Measurements from ENCODE around the gene LONP1. TPM values are rescaled to one million over a fixed set of nuclear protein-coding genes. Genes with fewer than 3 reads are reported as not detected.

The LONP1 gene
- total and polyA plus RNA-seq, 8 donors: 23.3 to 63.9 (median 39.4) TPM

DNA sequence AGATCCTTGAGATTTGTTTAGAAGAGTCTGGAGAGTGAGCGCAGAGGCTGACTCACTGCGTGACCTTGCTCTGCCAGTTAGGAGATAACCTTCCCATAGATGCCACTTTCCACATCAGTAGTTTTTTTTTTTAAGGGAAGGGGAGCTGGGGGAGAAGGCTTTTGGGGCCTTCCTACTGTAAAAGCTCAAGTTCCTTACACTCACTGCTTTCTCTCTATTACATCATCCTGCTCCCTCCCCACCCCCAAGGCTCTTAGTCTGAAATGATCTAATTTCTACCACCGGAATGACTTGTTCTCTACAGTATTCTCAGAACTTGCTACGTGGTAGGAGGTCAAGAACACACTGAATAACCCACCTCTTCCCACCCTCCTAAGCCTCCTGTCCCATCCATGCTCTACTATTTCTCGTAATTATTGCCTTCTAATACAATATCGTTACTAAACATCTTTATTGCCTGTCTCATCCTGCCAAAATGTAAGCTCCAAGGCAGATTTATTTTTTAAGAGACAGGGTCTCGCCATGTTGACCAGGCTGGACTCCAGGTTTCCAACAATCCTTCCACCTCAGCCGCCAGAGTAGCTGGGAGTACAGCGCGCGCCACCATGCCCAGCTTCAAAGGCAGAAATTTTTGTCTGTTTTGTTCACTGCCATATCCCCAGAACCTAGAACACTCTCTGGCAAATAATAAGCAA, 1.2 kb downstream of the LONP1 start:
- intact Hi-C loops (cut with DNase I): no loop called here
- peak overlapping the region in 1 of 4 donors; percentile 95 for H3K27ac ChIP-seq
- DNase-seq: peak in 1 of 6 donors; percentile 58
- peak overlapping the region; percentile 83 to 99 (median 93) for H3K4me3 ChIP-seq
- peaks cover 0 to 14% (median 10%) of the 10 kb centered on the region in 3 donors for H3K4me1 ChIP-seq
- 15 to 16% methylated on average over 11 of the region's 11 CpGs for WGBS, 2 donors
- TF ChIP-seq CTCF (IDR thresholded peaks at IDR 0.05): no peak
- H3K9me3 ChIP-seq: no peaks in the 10 kb centered on the region
- FAIRE-seq: no peak
- ATAC-seq: no peak
- peaks cover 0 to 3% (median under 1%) of the 10 kb centered on the region in 3 donors for H3K36me3 ChIP-seq
- no peaks in the 10 kb centered on the region for H3K27me3 ChIP-seq

DNA sequence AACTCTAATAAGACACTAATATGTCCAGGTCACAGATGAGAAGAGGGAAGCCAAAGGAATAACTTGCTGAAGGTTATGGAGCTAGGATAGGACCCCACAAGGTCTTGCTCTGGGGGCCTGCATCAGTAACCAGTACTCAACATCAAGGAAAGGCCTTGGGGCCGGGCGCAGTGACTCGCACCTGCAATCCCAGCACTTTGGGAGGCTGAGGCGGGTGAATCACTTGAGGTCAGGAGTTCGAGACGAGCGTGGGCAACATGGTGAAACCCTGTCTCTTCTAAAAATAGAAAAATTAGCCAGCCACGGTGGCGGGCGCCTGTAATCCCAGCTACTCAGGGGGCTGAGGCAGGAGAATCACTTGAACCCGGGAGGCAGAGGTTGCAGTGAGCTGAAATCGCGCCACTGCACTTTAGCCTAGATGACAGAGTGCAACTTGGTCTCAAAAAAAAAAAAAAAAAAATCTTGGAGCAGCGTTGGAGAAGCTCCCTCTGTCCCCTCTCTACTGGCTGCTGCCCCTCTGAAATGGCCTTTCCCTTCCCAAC, 1.8 kb downstream of the LONP1 start:
- H3K4me3 ChIP-seq: peak overlapping the region in 2 of 4 donors; percentile 88 to 99
- TF ChIP-seq CTCF (IDR thresholded peaks at IDR 0.05): no peak
- H3K27ac ChIP-seq: no peak overlapping the region
- no peak for ATAC-seq
- H3K9me3 ChIP-seq: no peaks in the 10 kb centered on the region
- H3K36me3 ChIP-seq: peaks cover 0 to 9% (median 7%) of the 10 kb centered on the region in 3 donors
- no peak for FAIRE-seq
- DNase-seq: peak in 1 of 6 donors; percentile 18
- peaks cover 0 to 14% (median 10%) of the 10 kb centered on the region in 3 donors for H3K4me1 ChIP-seq
- intact Hi-C loops (cut with DNase I): no loop called here
- no peaks in the 10 kb centered on the region for H3K27me3 ChIP-seq
- WGBS, 2 donors: 71 to 75% methylated on average over 14 of the region's 14 CpGs

DNA sequence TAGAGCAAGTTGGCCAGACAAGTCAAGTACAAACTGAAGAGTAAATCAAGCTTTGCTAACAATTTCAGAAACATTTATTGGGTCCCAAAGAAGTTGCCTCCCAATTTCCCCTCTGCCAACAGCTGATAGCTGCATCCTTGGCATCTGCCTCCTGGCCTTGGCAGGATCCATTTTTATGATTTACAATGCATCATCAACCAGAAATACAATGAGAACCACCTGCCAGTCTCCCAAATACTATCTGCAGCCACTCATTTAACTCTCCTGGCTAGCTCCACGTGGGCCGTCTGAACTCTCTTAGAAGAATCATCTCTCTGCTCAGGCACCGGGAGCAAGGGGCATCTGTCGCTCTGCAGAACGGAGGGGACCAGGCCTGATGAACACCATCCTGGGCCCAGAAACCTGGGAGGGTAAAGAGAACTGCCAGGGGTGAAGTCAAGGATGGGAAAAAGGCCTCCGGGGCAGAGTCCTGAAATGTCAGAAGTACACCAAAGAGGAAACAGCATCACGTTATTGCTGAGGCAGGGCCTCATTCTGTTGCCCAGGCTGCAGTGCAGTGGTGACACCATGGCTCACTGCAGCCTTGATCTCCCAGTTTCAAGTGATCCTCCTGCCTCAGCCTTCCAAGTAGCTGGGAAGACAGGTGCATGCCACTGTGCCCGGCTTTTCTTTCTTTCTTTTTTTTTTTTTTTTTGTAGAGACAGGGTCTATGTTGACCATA, 2.6 kb downstream of the LONP1 start:
- no peak for FAIRE-seq
- Histone ChIP-seq H3K4me1 (peaks cover 0 to 14% (median 10%) of the 10 kb centered on the region in 3 donors), H3K36me3 (peaks cover 1 to 17% (median 7%) of the 10 kb centered on the region in 3 donors), H3K4me3 (no peak overlapping the region), H3K27me3 (no peaks in the 10 kb centered on the region), H3K9me3 (no peaks in the 10 kb centered on the region), H3K27ac (no peak overlapping the region)
- intact Hi-C loops (cut with DNase I): no loop called here
- no peak for TF ChIP-seq CTCF (IDR thresholded peaks at IDR 0.05)
- peak in 1 of 6 donors; percentile 16 for DNase-seq
- 71 to 76% methylated on average over 8 of the region's 8 CpGs for WGBS, 2 donors
- no peak for ATAC-seq

- H3K4me3 ChIP-seq: no peak overlapping the region
- DNase-seq (peak in 1 of 6 donors; percentile 8), ATAC-seq (no peak), FAIRE-seq (no peak)
- H3K4me1 ChIP-seq: peaks cover 0 to 14% (median 10%) of the 10 kb centered on the region in 3 donors
- H3K9me3 ChIP-seq: no peaks in the 10 kb centered on the region
- H3K36me3 ChIP-seq: peaks cover 4 to 38% (median 7%) of the 10 kb centered on the region in 3 donors
- TF ChIP-seq CTCF (IDR thresholded peaks at IDR 0.05): no peak
- intact Hi-C loops (cut with DNase I): no loop called here
- 90 to 95% methylated on average over 10 of the region's 10 CpGs for whole genome bisulfite sequencing, 2 donors
- H3K27me3 ChIP-seq: no peaks in the 10 kb centered on the region
- H3K27ac ChIP-seq: no peak overlapping the region
These were observed 5.1 kb downstream of the LONP1 start for GRCh38 chr19:5714816-5715215.

Data from pancreas (tissue), 10 donors.